ENCODE data around the gene SLC34A1.

Gene SLC34A1, protein sequence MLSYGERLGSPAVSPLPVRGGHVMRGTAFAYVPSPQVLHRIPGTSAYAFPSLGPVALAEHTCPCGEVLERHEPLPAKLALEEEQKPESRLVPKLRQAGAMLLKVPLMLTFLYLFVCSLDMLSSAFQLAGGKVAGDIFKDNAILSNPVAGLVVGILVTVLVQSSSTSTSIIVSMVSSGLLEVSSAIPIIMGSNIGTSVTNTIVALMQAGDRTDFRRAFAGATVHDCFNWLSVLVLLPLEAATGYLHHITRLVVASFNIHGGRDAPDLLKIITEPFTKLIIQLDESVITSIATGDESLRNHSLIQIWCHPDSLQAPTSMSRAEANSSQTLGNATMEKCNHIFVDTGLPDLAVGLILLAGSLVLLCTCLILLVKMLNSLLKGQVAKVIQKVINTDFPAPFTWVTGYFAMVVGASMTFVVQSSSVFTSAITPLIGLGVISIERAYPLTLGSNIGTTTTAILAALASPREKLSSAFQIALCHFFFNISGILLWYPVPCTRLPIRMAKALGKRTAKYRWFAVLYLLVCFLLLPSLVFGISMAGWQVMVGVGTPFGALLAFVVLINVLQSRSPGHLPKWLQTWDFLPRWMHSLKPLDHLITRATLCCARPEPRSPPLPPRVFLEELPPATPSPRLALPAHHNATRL

GRCh38 chr5:177384134-177384533 is at the start of gene SLC34A1:
SLC34A1 (plus strand) TSS chr5:177384434; CDS start chr5:177385742, 1,308 bp downstream.
- DNase-seq (ENCODE audit: low read depth in 2 of 2), result no peak
- TF ChIP-seq CTCF (IDR thresholded peaks at IDR 0.05; ENCODE audit: low read depth, low read length), result no peak
- H3K4me3 ChIP-seq (replicated peaks in 1 of 2; ENCODE audit: low read depth in 2 of 2, low read length in 2 of 2), result no peak within 1 kb of the TSS

DNA sequence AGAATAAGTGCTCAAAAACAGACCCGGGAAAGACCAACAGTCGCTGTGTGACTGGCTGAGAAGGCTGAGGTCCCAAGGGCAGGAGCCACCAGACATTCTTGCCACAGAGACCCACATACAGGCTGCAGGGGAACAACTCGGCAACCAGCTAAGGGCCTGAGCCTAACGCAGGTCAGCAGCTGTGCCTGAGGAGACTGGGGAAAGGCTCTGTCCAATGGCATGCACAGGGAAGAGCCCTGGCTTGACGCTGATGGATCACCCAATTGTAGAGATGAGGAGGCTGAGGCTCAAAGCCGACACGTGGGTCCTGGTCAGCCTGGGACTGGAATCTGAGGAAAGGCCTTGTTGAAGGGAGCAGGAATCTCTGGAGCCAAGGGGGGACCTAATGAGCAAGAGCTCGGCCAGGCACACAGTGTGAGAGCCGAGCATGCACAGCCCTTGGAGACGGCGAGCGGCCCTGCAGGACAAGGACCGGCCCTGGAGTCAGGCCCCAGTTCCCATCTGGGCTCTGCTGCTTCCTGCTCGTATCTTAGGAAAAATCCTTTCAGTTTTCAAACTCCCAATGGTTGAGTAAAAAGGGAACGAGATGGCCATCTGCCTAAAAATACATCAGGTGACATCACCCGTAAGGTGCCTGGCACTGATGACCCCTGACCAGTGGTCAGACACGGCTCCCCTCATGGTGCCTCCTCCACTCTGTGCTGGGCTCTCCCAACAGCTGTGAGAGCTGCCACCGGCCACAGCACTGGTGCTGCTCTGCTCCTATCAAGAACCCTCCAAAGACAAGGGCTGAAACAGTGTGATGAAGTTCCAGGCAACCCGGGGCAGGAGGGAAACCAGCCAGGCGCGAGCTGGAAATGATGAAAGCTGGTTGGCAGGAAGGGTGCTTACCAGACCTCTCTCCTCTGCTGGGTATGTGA is 49.2 kb upstream of the SLC34A1 start:
- no peak for TF ChIP-seq CTCF (IDR thresholded peaks at IDR 0.05; ENCODE audit: low read depth, low read length)
- no peak for DNase-seq (ENCODE audit: low read depth in 2 of 2)
- H3K4me3 ChIP-seq (replicated peaks in 1 of 2; ENCODE audit: low read depth in 2 of 2, low read length in 2 of 2), result no peak overlapping the region

GRCh38 chr5:177335701-177336065 is 48.6 kb upstream of the SLC34A1 start:
- DNase-seq (ENCODE audit: low read depth in 2 of 2), result no peak
- no peak overlapping the region for H3K4me3 ChIP-seq (replicated peaks in 1 of 2; ENCODE audit: low read depth in 2 of 2, low read length in 2 of 2)
- TF ChIP-seq CTCF (IDR thresholded peaks at IDR 0.05; ENCODE audit: low read depth, low read length), result no peak

GRCh38 chr5:177336112-177336511 is 48.1 kb upstream of the SLC34A1 start:
- peak in 1 of 2 donors; percentile 22 for DNase-seq (ENCODE audit: low read depth in 2 of 2)
- H3K4me3 ChIP-seq (replicated peaks in 1 of 2; ENCODE audit: low read depth in 2 of 2, low read length in 2 of 2), result no peak overlapping the region
- TF ChIP-seq CTCF (IDR thresholded peaks at IDR 0.05; ENCODE audit: low read depth, low read length), result peak; percentile 30

DNA sequence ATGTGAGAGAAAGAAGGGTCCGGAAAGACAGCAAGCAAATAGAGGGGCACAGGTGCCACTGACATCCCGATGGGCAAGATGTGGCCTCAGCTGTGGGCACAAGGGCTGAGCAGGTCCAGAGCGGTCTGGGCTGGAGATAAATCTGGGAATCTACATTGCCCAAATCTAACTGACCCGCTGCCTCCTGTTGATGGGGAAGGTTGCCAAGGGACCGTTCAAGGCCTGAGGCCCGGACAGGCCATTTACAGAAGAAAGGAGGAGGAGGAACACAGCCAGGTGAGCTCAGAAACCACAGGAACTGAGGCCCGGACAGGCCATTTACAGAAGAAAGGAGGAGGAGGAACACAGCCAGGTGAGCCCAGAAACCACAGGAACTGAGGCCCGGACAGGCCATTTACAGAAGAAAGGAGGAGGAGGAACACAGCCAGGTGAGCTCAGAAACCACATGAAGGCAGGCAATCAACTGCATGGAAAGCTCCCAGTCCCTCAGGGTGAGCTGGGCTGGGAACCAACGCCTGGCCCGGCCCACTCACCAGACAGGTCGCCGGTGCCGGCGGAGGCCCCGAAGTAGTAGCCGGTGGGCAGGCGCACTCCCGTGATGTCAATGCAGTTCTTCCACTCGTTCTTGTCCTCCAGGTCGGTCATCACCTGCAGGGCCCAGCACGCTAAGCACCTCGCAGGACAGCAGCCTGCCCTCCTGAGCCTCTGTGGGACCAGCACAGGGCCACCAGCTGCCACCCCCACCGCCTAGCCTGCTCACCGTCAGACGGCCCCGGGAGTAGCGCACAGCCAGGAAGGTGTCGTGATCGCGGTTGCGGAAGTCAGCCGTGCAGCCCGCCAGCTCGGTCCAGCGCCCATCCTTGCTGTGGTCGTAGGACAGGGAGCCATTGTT is 47.4 kb upstream of the SLC34A1 start:
- DNase-seq (ENCODE audit: low read depth in 2 of 2), result no peak
- H3K4me3 ChIP-seq (replicated peaks in 1 of 2; ENCODE audit: low read depth in 2 of 2, low read length in 2 of 2), result no peak overlapping the region
- no peak for TF ChIP-seq CTCF (IDR thresholded peaks at IDR 0.05; ENCODE audit: low read depth, low read length)
